WI38 (cell line): Measurements from ENCODE around the gene BHLHE23.

ENCODE experiments used
- H3K4me3 ChIP-seq: 2 replicates; pipeline ENCODE4 v1.5.1; 2011; ENCODE audit warnings: low read depth, mild to moderate bottlenecking, control low read depth, low read length
- TF ChIP-seq, protein P1 (sequence below): IDR thresholded peaks from 2 replicates; pipeline ENCODE4 v1.5.1; 2012; ENCODE audit warnings: low read depth, mild to moderate bottlenecking, control low read depth, low read length

BHLHE23 gene

GRCh38 chr20:62959101-62959971 lies 47.4 kb downstream of the BHLHE23 start:
- no peak overlapping the region for H3K4me3 ChIP-seq
- TF ChIP-seq, protein P1, sequence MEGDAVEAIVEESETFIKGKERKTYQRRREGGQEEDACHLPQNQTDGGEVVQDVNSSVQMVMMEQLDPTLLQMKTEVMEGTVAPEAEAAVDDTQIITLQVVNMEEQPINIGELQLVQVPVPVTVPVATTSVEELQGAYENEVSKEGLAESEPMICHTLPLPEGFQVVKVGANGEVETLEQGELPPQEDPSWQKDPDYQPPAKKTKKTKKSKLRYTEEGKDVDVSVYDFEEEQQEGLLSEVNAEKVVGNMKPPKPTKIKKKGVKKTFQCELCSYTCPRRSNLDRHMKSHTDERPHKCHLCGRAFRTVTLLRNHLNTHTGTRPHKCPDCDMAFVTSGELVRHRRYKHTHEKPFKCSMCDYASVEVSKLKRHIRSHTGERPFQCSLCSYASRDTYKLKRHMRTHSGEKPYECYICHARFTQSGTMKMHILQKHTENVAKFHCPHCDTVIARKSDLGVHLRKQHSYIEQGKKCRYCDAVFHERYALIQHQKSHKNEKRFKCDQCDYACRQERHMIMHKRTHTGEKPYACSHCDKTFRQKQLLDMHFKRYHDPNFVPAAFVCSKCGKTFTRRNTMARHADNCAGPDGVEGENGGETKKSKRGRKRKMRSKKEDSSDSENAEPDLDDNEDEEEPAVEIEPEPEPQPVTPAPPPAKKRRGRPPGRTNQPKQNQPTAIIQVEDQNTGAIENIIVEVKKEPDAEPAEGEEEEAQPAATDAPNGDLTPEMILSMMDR = no peak

DNA sequence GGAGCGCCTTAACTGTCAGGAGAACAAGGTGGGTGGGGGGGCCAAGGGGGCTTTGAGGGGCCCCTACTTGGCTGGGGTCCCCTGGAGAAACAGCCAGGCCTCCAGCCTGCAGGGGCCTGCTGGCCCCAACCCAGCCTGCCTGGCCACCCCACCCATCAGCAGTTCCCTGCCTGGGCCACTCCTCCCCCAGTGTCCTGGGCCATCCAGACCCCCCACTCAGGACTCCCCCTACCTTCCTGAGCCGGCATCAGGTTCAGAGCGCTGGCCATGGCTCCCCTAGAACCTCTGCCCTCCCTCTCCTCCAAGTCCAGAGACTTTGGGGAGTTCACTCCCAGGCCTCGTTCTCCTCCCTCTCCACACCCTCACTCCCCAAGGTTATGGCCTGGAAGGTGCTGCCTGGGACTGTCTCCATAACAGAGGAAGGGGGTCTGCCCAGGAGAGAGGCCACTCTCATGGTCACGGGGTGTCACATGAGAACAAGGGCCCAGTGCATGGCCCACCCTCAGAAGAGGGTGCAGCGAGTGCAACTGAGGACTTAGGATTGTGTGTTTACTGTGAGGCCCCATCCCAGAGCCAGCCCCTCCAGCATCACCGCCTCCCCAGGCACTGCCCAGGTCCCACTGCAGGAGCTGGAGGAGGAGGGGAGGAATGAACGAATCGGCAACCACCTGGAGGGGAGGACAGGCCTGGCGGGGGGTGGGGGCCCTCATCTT lies 48.2 kb downstream of the BHLHE23 start:
- TF ChIP-seq, protein P1 = no peak
- H3K4me3 ChIP-seq = no peak overlapping the region

DNA sequence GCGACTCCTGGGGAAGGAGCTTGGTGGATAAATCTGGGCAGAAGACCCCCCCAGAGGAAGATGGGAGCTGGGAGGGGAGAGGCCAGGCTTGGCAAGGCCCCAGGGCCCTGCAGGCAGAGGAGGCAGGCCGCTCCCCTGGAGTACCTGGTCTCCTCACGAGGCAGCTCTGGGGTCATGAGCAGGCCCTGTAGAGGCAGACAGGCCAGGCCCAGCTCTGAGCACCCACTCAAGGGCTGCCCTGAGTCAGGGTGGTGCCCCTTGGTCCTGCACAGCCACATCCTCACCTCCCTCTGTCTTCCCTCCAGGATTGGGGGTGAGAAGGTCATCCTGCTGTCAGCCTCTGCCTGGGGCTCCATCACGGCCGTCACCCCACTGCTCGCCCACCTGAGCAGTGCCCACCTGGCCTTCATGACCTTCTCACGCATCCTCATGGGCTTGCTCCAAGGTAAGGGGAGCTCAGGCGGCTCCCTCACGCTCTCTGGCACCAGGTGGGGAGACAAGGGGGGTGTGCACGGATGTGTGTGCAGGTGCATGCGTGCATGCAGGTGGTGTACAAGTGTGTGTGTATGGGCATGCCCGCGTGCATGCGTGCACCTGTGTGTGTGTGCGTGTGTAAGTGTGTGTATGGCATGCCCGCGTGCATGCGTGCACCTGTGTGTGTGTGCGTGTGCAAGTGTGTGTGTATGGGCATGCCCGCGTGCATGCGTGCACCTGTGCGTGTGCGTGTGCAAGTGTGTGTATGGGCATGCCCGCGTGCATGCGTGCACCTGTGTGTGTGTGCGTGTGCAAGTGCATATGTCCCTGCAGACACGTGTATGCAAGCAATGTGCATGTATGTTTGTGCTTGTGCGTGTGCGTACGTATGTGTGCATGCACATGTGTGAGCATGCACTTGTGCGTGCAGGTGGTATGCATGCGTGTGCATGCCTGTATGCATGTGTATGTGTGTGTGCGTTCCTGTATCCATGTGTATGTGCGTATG lies 49.3 kb downstream of the BHLHE23 start:
- TF ChIP-seq, protein P1 = no peak
- H3K4me3 ChIP-seq = no peak overlapping the region

DNA sequence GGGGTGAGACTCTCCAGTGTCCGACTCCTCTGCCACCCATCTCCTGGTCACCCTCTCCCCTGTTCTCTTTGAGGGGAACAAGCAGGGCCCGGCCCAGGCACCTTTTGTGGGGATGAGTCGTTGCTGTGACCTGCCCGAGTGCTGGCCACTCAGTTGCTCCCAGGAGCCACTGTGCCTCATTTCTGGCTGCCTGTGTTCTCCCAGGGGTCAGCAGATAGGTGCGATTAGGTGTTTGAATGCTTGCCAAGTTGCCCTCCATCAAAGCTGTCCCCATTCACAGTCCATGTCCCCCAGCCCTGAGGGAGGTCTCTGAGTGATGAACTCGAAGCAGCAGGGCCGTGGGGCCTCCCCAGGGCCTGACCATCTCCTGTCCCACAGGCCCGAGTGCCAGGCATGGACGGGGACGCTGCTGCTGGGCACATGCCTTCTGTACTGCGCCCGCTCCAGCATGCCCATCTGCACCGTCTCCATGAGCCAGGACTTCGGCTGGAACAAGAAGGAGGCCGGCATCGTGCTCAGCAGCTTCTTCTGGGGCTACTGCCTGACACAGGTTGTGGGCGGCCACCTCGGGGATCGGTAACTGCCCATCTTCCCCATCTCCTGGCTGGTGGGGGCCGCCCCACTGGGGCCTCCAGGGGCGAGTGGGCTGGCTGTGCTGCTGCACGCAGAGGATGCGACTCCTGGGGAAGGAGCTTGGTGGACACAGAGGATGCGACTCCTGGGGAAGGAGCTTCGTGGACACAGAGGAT lies 50.2 kb downstream of the BHLHE23 start:
- no peak overlapping the region for H3K4me3 ChIP-seq
- TF ChIP-seq, protein P1 = no peak
